GM23338 (cell line): ENCODE measurements around the gene MSH3. TPM values are rescaled to one million over a fixed set of nuclear protein-coding genes. Genes with fewer than 3 reads are reported as not detected.
A peak's percentile ranks its signal among the peaks of the same experiment; 100 is the strongest.

Experiments used
- ATAC-seq: fragments of 200-7000 bp; cut with Tn5 transposase; 3 replicates; pipeline ENCODE4 v1.9.1; 2020
- DNase-seq: peaks from one replicate; pipeline ENCODE4 v3.0.0-alpha.2; 2015; ENCODE audit warnings: low spot score
- H2AFZ ChIP-seq: fragments of 200-600 bp; sonication (generic); 2 replicates; pipeline ENCODE4 v1.8.0; 2016; ENCODE audit warnings: antibody characterized with exemption, mild to moderate bottlenecking, moderate library complexity
- H3F3A ChIP-seq: fragments of 200-600 bp; sonication (generic); replicated peaks from 2 replicates; pipeline ENCODE4 v1.8.0; 2017; ENCODE audit warnings: antibody characterized with exemption, mixed run types, low read depth
- H3K27ac ChIP-seq: fragments of 200-600 bp; sonication (generic); 2 replicates; pipeline ENCODE4 v1.6.1; 2016; ENCODE audit warnings: low read depth
- H3K27me3 ChIP-seq: fragments of 200-600 bp; sonication (generic); 2 replicates; pipeline ENCODE4 v1.8.0; 2016; ENCODE audit warnings: mild to moderate bottlenecking, mixed run types, moderate library complexity; ENCODE audit not compliant: insufficient read depth
- H3K36me3 ChIP-seq: fragments of 200-600 bp; sonication (generic); 2 replicates; pipeline ENCODE4 v1.8.0; 2016; ENCODE audit warnings: mild to moderate bottlenecking; ENCODE audit not compliant: insufficient read depth
- H3K4me1 ChIP-seq: fragments of 200-600 bp; sonication (generic); 2 replicates; pipeline ENCODE4 v1.8.0; 2016; ENCODE audit warnings: mild to moderate bottlenecking, moderate library complexity; ENCODE audit not compliant: insufficient read depth
- H3K4me2 ChIP-seq: fragments of 200-600 bp; sonication (generic); 2 replicates; pipeline ENCODE4 v1.7.1; 2017; ENCODE audit warnings: mixed run types
- H3K4me3 ChIP-seq: fragments of 200-600 bp; sonication (generic); 2 replicates; pipeline ENCODE4 v1.6.1; 2016; ENCODE audit warnings: mixed run types
- H3K79me2 ChIP-seq: fragments of 200-600 bp; sonication (generic); replicated peaks from 2 replicates; pipeline ENCODE4 v1.8.0; 2017; ENCODE audit warnings: mild to moderate bottlenecking; ENCODE audit not compliant: insufficient read depth
- H3K9me2 ChIP-seq: fragments of 200-600 bp; sonication (generic); 2 replicates; pipeline ENCODE4 v1.8.0; 2017; ENCODE audit not compliant: insufficient read depth
- H4K20me1 ChIP-seq: fragments of 200-600 bp; sonication (generic); replicated peaks from 2 replicates; pipeline ENCODE4 v1.8.0; 2017; ENCODE audit warnings: mild to moderate bottlenecking; ENCODE audit not compliant: insufficient read depth
- H3K27ac Mint-ChIP-seq: 2 replicates; pipeline ENCODE4 v1.8.0; 2020; ENCODE audit warnings: inconsistent platforms, mild to moderate bottlenecking, moderate library complexity, mixed read lengths
- H3K27me3 Mint-ChIP-seq: 3 replicates; pipeline ENCODE4 v1.8.0; 2022; ENCODE audit warnings: low read depth, mild to moderate bottlenecking, moderate library complexity, mixed read lengths, inconsistent platforms; ENCODE audit not compliant: insufficient read depth, poor library complexity
- H3K36me3 Mint-ChIP-seq: 3 replicates; pipeline ENCODE4 v1.8.0; 2021; ENCODE audit warnings: low read depth, mild to moderate bottlenecking, inconsistent platforms, moderate library complexity, mixed read lengths
- H3K4me1 Mint-ChIP-seq: 3 replicates; pipeline ENCODE4 v1.8.0; 2020; ENCODE audit warnings: mild to moderate bottlenecking, inconsistent platforms, mixed read lengths
- H3K4me3 Mint-ChIP-seq: 3 replicates; pipeline ENCODE4 v1.8.0; 2021; ENCODE audit warnings: moderate library complexity, mild to moderate bottlenecking, inconsistent platforms, mixed read lengths
- H3K9me3 Mint-ChIP-seq: 3 replicates; pipeline ENCODE4 v1.8.0; 2020; ENCODE audit warnings: moderate library complexity, mild to moderate bottlenecking, inconsistent platforms, mixed read lengths
- CREB1 ChIP-seq: fragments of 250-450 bp; sonication (Bioruptor Pico); IDR thresholded peaks from 2 replicates; pipeline ENCODE4 v1.5.0; 2020; ENCODE audit warnings: low read depth, mild to moderate bottlenecking, moderate library complexity
- ETS1 ChIP-seq: IDR thresholded peaks from 2 replicates; pipeline ENCODE4 v1.6.1; 2016; ENCODE audit warnings: antibody characterized with exemption
- EZH2 ChIP-seq: fragments of 200-600 bp; sonication (generic); IDR thresholded peaks from one replicate; pipeline ENCODE4 v1.8.0; 2017; ENCODE audit warnings: antibody characterized with exemption, mild to moderate bottlenecking, low read depth; ENCODE audit not compliant: unreplicated experiment
- EZH2phosphoT487 ChIP-seq: fragments of 200-600 bp; sonication (generic); IDR thresholded peaks from one replicate; pipeline ENCODE4 v1.8.1; 2018; ENCODE audit warnings: antibody characterized with exemption; ENCODE audit not compliant: unreplicated experiment
- JUNB ChIP-seq: IDR thresholded peaks from one replicate; pipeline ENCODE4 v1.6.1; 2016; ENCODE audit warnings: antibody characterized with exemption; ENCODE audit not compliant: unreplicated experiment
- NANOG ChIP-seq: IDR thresholded peaks from 2 replicates; pipeline ENCODE4 v1.6.1; 2016; ENCODE audit warnings: antibody characterized with exemption, borderline replicate concordance
- POLR2AphosphoS5 ChIP-seq: IDR thresholded peaks from 2 replicates; pipeline ENCODE4 v1.6.1; 2016; ENCODE audit warnings: antibody characterized with exemption, low read depth
- STAT1 ChIP-seq: IDR thresholded peaks from one replicate; pipeline ENCODE4 v1.6.1; 2016; ENCODE audit warnings: antibody characterized with exemption; ENCODE audit not compliant: unreplicated experiment
- ZNF331 ChIP-seq: fragments of 250-450 bp; sonication (Bioruptor Pico); IDR thresholded peaks from 2 replicates; pipeline ENCODE4 v1.5.0; 2020; ENCODE audit warnings: low read depth, mild to moderate bottlenecking, moderate library complexity
- polyA plus RNA-seq: library from polyadenylated mRNA; unstranded; fragments of >200 nt; fragmentation: Nextera tagmentation; extraction: Ambion mirVana; gene quantifications from 2 replicates; pipeline ENCODE4 v1.2.1, GENCODE V29; 2016
- total RNA-seq: library from RNA; depleted of rRNA; stranded (reverse); fragments of >200 nt; shearing (Covaris generic); gene quantifications from 2 replicates; pipeline ENCODE4 v1.2.3, GENCODE V29; 2014
- TF ChIP-seq, protein P1 (sequence below): IDR thresholded peaks from one replicate; pipeline ENCODE4 v1.6.1; 2018; ENCODE audit warnings: antibody characterized with exemption; ENCODE audit not compliant: unreplicated experiment
- TF ChIP-seq, protein P2 (sequence below): fragments of 250-450 bp; sonication (Bioruptor Pico); IDR thresholded peaks from 2 replicates; pipeline ENCODE4 v1.5.0; 2020; ENCODE audit warnings: mild to moderate bottlenecking, moderate library complexity
- TF ChIP-seq, protein P3 (sequence below), 2 experiments: fragments of 200-600 bp in 1 of 2; sonication (generic) in 1 of 2; conservative IDR thresholded peaks; 2 replicates each; pipeline versions ENCODE4 v1.5.1 to v1.6.1; 2016 to 2017; ENCODE audit warnings: antibody characterized with exemption in 2 of 2, low read depth in 2 of 2, mild to moderate bottlenecking in 2 of 2, moderate library complexity in 1 of 2

The MSH3 gene
- total and polyA plus RNA-seq, 2 experiments from 2014 or later = 13.3 to 16.6 TPM

- H3K36me3 Mint-ChIP-seq = peaks cover 4% of the 10 kb centered on the region; the same call in 1 of the 3 replicates
- H3K27ac Mint-ChIP-seq = 0 out of 2 replicates have a peak overlapping the region, but pooled peaks have one; percentile 10
Observed at GRCh38 chr5:80884086-80884813, 229.8 kb downstream of the MSH3 start.

More at GRCh38 chr5:80884086-80884813, 229.8 kb downstream of the MSH3 start:
- ATAC-seq (peak; percentile 48; the same call in 2 of the 3 replicates), DNase-seq (peak; percentile 1)
- H3K27ac ChIP-seq = peak overlapping the region; percentile 14; the same call in 1 of the 2 replicates
- TF ChIP-seq POLR2AphosphoS5 (no peak), EZH2 (no peak), CREB1 (CRISPR knock-in tag) (no peak), STAT1 (no peak), NANOG (no peak), ETS1 (no peak), JUNB (no peak), ZNF331 (CRISPR knock-in tag) (no peak), EZH2phosphoT487 (no peak)
- TF ChIP-seq, protein P1, sequence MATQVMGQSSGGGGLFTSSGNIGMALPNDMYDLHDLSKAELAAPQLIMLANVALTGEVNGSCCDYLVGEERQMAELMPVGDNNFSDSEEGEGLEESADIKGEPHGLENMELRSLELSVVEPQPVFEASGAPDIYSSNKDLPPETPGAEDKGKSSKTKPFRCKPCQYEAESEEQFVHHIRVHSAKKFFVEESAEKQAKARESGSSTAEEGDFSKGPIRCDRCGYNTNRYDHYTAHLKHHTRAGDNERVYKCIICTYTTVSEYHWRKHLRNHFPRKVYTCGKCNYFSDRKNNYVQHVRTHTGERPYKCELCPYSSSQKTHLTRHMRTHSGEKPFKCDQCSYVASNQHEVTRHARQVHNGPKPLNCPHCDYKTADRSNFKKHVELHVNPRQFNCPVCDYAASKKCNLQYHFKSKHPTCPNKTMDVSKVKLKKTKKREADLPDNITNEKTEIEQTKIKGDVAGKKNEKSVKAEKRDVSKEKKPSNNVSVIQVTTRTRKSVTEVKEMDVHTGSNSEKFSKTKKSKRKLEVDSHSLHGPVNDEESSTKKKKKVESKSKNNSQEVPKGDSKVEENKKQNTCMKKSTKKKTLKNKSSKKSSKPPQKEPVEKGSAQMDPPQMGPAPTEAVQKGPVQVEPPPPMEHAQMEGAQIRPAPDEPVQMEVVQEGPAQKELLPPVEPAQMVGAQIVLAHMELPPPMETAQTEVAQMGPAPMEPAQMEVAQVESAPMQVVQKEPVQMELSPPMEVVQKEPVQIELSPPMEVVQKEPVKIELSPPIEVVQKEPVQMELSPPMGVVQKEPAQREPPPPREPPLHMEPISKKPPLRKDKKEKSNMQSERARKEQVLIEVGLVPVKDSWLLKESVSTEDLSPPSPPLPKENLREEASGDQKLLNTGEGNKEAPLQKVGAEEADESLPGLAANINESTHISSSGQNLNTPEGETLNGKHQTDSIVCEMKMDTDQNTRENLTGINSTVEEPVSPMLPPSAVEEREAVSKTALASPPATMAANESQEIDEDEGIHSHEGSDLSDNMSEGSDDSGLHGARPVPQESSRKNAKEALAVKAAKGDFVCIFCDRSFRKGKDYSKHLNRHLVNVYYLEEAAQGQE = no peak
- TF ChIP-seq, protein P2, sequence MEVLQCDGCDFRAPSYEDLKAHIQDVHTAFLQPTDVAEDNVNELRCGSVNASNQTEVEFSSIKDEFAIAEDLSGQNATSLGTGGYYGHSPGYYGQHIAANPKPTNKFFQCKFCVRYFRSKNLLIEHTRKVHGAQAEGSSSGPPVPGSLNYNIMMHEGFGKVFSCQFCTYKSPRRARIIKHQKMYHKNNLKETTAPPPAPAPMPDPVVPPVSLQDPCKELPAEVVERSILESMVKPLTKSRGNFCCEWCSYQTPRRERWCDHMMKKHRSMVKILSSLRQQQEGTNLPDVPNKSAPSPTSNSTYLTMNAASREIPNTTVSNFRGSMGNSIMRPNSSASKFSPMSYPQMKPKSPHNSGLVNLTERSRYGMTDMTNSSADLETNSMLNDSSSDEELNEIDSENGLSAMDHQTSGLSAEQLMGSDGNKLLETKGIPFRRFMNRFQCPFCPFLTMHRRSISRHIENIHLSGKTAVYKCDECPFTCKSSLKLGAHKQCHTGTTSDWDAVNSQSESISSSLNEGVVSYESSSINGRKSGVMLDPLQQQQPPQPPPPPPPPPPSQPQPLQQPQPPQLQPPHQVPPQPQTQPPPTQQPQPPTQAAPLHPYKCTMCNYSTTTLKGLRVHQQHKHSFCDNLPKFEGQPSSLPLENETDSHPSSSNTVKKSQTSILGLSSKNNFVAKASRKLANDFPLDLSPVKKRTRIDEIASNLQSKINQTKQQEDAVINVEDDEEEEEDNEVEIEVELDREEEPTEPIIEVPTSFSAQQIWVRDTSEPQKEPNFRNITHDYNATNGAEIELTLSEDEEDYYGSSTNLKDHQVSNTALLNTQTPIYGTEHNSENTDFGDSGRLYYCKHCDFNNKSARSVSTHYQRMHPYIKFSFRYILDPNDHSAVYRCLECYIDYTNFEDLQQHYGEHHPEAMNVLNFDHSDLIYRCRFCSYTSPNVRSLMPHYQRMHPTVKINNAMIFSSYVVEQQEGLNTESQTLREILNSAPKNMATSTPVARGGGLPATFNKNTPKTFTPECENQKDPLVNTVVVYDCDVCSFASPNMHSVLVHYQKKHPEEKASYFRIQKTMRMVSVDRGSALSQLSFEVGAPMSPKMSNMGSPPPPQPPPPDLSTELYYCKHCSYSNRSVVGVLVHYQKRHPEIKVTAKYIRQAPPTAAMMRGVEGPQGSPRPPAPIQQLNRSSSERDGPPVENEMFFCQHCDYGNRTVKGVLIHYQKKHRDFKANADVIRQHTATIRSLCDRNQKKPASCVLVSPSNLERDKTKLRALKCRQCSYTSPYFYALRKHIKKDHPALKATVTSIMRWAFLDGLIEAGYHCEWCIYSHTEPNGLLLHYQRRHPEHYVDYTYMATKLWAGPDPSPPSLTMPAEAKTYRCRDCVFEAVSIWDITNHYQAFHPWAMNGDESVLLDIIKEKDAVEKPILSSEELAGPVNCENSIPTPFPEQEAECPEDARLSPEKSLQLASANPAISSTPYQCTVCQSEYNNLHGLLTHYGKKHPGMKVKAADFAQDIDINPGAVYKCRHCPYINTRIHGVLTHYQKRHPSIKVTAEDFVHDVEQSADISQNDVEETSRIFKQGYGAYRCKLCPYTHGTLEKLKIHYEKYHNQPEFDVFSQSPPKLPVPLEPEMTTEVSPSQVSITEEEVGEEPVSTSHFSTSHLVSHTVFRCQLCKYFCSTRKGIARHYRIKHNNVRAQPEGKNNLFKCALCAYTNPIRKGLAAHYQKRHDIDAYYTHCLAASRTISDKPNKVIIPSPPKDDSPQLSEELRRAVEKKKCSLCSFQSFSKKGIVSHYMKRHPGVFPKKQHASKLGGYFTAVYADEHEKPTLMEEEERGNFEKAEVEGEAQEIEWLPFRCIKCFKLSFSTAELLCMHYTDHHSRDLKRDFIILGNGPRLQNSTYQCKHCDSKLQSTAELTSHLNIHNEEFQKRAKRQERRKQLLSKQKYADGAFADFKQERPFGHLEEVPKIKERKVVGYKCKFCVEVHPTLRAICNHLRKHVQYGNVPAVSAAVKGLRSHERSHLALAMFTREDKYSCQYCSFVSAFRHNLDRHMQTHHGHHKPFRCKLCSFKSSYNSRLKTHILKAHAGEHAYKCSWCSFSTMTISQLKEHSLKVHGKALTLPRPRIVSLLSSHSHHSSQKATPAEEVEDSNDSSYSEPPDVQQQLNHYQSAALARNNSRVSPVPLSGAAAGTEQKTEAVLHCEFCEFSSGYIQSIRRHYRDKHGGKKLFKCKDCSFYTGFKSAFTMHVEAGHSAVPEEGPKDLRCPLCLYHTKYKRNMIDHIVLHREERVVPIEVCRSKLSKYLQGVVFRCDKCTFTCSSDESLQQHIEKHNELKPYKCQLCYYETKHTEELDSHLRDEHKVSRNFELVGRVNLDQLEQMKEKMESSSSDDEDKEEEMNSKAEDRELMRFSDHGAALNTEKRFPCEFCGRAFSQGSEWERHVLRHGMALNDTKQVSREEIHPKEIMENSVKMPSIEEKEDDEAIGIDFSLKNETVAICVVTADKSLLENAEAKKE = no peak
- TF ChIP-seq, protein P3, sequence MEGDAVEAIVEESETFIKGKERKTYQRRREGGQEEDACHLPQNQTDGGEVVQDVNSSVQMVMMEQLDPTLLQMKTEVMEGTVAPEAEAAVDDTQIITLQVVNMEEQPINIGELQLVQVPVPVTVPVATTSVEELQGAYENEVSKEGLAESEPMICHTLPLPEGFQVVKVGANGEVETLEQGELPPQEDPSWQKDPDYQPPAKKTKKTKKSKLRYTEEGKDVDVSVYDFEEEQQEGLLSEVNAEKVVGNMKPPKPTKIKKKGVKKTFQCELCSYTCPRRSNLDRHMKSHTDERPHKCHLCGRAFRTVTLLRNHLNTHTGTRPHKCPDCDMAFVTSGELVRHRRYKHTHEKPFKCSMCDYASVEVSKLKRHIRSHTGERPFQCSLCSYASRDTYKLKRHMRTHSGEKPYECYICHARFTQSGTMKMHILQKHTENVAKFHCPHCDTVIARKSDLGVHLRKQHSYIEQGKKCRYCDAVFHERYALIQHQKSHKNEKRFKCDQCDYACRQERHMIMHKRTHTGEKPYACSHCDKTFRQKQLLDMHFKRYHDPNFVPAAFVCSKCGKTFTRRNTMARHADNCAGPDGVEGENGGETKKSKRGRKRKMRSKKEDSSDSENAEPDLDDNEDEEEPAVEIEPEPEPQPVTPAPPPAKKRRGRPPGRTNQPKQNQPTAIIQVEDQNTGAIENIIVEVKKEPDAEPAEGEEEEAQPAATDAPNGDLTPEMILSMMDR (conservative IDR thresholded peaks at IDR 0.05; ENCODE audit: low read depth in 2 of 2) = no peak
- H3K4me2 ChIP-seq = no peak overlapping the region
- Mint-ChIP-seq H3K9me3 (no peaks in the 10 kb centered on the region), H3K27me3 (no peaks in the 10 kb centered on the region), H3K4me3 (no peak overlapping the region), H3K4me1 (peaks cover 8% of the 10 kb centered on the region; the same call in 2 of the 3 replicates)
- no peaks in the 10 kb centered on the region for H3K9me2 ChIP-seq
- H3K79me2 ChIP-seq = no peaks in the 10 kb centered on the region
- H3K36me3 ChIP-seq = no peaks in the 10 kb centered on the region
- H2AFZ ChIP-seq = no peak overlapping the region
- H3K4me1 ChIP-seq = peaks cover 7% of the 10 kb centered on the region; the same call in 1 of the 2 replicates
- H3F3A ChIP-seq = no peaks in the 10 kb centered on the region
- H3K27me3 ChIP-seq = no peaks in the 10 kb centered on the region
- no peak overlapping the region for H3K4me3 ChIP-seq
- H4K20me1 ChIP-seq = no peaks in the 10 kb centered on the region
